ENCODE data around the gene HCK.

DNA sequence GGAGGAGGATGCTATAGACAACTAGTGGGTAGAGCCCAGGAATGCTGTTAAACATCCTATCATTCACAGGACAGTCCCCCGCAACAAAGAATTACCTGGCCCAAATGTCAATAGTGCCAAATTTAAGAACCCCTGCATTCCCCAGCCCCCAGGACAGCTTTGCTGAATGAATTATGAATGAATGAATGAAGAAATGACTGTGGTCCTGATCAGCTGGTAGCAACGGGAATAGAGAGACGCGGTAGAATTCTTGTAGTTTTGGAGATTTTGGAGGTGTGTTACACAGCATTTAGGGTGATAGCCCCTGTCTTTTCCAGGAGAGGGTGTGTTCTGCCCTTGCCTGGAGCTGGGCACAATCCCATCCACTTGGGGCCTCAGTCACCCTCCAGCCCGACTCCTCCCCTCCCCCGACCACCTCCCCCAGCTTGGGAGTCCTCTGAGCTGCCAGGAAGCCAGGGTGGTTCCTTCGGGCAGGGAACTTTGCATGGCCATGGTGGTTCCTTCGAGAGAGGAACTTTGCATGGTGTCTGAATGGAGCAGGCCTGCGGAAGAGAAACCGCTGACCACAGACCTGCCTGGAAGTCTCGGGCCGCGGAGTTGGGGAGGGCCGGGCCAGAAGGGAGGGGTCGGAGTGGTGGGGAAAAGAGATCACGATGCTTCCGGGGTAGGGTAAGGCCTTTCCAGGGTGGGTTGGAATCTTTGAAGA is 1.0 kb upstream of the HCK start:
- TF ChIP-seq, protein P1, sequence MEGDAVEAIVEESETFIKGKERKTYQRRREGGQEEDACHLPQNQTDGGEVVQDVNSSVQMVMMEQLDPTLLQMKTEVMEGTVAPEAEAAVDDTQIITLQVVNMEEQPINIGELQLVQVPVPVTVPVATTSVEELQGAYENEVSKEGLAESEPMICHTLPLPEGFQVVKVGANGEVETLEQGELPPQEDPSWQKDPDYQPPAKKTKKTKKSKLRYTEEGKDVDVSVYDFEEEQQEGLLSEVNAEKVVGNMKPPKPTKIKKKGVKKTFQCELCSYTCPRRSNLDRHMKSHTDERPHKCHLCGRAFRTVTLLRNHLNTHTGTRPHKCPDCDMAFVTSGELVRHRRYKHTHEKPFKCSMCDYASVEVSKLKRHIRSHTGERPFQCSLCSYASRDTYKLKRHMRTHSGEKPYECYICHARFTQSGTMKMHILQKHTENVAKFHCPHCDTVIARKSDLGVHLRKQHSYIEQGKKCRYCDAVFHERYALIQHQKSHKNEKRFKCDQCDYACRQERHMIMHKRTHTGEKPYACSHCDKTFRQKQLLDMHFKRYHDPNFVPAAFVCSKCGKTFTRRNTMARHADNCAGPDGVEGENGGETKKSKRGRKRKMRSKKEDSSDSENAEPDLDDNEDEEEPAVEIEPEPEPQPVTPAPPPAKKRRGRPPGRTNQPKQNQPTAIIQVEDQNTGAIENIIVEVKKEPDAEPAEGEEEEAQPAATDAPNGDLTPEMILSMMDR (IDR thresholded peaks at IDR 0.05), result no peak
- no peak for TF ChIP-seq POLR2A (IDR thresholded peaks at IDR 0.05)

Data from body of pancreas (tissue), 4 donors.